DLD1 (cell line): ENCODE results near the gene TAF11L3.
"Not testable (repeated sequence)": the region's sequence is repeated elsewhere in the genome, so short reads cannot be mapped to it uniquely, and the experiment has no call there.

Experiments
- in situ Hi-C: cut with HindIII; loops from 2 replicates; pipeline ENCODE4 v1.10.0; 2017; ENCODE audit warnings: low sequenced_read_pairs

The TAF11L3 gene

DNA sequence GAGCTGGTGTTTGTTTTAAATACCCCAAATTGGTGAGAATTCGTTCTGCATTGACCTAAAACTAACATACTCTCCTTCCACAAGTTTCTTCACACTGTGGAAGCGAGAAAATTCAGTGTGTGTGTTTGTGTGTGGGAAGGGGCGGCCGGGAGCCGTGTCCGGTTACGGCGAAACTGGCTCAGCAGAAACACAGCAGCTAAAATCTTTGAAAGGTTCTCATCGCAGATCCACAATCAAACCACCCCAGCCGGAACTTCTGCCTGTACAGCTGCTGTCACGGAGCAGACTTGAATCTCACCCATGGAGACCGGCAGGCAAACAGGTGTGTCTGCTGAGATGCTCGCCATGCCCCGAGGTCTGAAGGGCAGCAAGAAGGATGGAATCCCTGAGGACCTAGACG is at the start of gene TAF11L3:
TAF11L3 (plus strand) TSS at position 301 of the 400 bp plus-strand sequence.
- in situ Hi-C loops, result not testable (repeated sequence)

DNA sequence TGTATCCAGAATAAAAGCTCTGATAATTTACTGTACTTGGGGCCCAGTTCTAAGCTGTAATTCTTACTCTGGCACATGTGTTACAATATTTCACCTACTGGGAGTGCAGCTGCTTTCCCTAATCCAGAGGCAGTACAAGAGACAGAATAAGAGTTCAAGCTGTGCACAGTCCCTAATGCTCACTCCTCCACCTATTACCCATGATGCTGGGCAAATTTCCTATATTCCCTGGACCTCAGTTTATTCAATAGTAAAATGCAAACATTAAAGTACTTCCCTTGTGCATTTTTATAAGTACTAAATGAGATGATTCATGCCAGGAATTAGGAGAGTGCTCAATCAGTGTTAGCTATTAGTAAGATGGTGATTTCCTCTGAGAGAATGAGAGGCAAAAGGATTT is 48.1 kb upstream of the TAF11L3 start:
- in situ Hi-C loops, result no loop called here

DNA sequence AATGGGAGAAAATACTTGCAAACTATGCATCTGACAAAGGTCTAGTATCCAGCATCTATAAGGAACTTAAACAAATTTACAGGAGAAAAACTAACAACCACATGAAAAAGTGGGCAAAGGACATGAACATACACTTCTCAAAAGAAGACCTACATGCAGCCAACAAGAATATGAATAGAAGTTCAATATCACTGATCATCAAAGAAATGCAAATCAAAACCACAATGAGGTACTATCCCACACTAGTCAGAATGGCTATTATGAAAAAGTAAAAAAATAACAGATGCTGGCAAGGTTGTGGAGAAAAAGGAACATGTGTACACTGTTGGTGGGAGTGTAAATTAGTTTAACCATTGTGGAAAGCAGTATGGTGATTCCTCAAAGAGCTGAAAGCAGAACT is 43.1 kb upstream of the TAF11L3 start:
- in situ Hi-C loops, result not testable (repeated sequence)

DNA sequence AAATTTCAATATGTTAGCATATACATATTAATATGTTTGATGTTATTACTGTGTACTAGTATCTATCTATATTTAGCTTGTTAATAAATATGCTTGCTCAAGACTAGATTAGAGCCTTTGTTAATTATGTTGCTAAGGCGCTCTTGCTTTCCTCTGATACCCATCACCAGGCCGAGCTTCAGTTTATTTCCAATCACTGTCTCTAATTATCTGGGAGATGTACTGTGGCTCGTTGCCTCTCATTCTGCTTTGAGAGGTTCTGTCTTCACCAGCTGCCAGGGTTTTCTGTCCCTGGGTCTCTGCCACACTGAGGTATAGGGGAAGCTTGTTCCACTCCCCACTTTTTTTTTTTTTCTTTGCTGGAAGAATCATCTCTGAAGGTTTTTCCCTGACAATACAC is 41.1 kb upstream of the TAF11L3 start:
- in situ Hi-C loops, result no loop called here

DNA sequence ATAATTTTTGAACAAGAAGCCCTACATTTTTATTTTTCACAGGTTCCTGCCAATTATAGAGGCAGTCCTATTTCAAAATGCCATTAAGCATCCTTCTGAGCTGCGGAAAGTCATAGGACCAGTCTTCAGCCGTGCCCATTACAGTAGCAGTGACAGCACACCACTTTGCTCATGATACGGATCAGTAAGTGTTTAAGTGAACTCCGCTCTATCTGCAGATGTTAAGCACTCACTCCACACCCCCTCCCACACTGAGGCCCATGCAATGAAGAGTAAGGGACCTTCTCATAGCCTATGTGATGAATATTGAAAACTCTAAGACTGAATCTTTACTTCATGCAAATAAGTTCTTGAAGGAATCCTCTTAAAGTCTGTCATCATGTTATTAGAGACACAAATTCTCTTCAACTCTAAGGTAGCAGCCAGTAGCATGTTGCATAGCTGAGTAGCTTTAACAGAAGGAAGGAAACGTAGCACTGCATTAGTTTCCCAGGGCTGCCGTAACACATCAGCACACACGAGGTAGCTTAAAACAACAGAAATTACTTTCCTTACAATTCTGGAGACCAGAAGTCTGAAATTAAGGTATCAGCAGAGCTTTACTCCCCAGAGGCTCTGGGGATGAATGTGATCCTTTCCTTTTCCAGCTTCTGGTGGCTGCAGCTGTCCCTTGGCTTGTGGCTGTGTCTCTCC is 40.4 kb upstream of the TAF11L3 start:
- in situ Hi-C loops, result no loop called here

DNA sequence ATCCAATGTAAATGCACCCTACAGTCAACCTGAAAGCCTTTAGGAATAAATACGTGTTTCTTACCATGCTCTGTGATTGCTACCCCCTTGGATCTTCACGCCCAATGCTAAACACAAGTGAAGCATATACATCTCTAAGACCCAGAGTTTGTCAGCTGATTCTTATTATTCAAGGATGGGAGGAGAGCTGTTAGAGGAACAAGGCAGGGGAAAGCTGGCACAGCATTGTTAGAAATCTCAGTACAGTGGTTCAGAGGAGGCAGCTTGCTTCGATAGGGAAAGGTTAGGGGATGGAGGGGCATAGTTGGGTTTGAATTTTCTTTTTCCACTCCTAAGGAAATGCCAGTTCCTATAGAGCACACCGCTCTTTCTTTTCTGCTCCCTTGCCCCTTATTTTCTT is 36.8 kb upstream of the TAF11L3 start:
- in situ Hi-C loops, result no loop called here

DNA sequence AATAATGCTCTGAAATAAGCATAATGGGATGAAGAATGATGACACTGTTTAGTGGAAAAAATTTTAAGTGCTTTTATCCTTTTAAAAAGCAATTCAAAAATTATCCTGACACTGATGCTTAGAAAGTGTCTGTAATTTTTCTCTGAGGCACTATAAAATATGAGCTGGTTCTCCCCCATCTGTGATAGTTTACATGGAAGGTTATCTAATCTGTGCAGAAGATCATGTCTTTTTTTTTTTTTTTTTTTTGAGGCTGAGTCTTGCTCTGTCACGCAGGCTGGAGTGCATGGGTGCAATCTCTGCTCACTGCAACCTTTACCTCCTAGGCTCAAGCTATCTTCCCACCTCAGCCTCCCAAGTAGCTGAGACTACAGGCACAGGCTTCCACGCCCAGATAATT is 35.4 kb upstream of the TAF11L3 start:
- in situ Hi-C loops, result no loop called here

DNA sequence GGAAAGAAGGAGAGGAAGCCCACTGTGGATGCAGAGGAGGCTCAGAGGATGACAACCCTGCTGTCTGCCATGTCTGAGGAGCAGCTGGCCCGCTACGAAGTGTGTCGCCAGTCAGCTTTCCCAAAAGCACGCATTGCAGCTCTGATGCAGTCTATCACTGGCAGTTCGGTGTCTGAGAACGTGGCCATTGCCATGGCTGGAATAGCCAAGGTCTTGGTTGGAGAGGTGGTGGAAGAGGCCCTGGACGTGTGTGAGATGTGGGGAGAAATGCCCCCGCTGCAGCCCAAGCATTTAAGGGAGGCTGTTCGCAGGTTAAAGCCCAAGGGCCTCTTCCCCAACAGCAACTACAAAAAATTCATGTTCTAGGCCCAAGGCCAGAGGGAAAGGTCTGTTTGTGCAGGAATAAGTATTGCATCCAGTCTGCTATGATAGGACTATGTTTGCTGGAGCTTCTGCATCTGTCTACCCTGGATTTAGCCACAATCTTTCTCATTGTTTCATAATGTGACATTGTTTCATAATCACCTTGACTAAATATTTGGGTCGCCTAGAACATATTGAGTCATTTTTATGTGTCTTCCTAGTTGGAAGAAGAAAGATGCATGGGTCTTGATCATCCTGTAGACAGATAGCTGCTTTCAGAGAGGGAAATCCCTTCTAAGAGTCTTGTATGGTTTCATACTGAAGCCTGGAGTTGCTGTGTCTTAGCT is 31.5 kb upstream of the TAF11L3 start:
- in situ Hi-C loops, result not testable (repeated sequence)

DNA sequence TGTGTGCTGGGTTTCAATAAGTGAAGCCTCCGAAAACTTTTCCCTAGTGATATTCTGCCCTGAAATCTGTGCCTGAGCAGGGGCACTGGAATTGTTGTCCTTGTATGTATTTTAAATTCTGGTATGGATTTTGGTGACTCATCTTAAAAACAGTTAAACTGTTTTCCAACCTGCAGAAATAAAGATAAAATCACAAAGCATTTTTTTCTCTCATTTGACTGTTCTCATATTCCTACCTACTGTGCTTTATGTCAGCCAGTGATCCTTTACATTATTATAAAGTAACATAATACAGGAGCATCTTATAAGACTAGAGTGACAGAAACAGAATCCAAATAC is 31.0 kb upstream of the TAF11L3 start:
- in situ Hi-C loops, result no loop called here

DNA sequence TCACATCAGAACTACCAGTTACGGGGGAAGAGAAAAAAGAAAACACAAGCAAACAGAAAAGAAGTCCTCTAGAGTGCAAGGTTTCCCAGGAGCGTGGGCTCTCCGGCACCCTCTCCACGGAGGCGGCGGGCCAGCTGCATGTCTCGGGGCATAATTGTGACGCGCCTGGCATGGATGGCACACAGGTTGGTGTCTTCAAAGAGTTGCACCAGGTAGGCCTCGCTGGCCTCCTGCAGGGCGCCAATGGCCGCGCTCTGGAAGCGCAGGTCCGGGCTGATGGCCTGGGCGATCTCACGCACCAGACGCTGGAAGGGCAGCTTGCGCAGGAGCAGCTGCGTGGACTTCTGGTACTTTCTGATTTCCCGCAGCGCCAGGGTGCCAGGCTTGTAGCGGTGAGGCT is 26.9 kb upstream of the TAF11L3 start:
- in situ Hi-C loops, result not testable (repeated sequence)

DNA sequence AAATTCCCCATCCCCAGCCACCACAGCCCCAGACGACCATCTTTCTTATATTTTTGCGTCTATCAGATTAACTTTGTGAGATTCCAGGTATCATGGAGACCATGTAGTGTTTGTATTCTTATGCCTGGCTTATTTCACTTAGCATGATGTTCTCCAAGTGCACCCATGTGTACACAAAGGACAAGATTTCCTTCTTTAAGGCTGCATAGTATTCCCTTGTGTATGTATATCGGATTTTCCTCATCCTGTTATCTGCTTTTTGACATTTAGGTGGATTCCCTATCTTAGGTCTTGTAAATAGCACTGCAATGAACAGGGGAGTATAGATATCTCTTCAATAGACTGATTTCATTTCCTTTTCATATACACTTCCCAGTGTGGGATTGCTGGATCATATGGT is 25.4 kb upstream of the TAF11L3 start:
- in situ Hi-C loops, result no loop called here

DNA sequence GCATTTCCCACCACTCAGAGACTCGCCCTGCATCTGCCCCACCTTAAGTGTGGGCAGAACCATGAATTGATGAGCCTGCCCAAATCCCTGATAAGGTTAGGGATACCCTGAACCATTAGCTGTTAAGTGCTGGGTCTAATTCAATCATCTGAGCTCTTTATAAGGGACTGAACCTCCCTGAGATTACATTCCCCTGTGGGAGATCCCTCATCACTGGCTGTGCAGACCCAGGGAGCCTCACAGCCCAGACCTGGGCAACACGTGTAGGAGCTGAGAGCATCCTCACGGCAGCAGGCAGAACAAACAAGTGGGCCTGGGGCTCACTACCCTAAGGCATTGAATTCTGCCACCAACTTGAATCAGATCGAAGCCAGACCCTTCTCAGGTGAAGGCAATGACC is 20.7 kb upstream of the TAF11L3 start:
- in situ Hi-C loops, result no loop called here

DNA sequence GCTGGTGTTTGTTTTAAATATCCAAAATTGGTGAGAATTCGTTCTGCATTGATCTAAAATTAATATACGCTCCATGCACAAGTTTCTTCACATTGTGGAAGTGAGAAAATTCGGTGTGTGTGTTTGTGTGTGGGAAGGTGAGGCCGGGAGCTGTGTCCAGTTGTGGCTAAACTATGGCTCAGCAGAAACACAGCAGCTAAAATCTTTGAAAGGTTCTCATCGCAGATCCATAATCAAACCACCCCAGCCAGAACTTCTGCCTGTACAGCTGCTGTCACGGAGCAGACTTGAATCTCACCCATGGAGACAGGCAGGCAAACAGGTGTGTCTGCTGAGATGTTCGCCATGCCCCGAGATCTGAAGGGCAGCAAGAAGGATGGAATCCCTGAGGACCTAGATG is 20.2 kb upstream of the TAF11L3 start, which contains the start of gene TAF11L2:
TAF11L2 (plus strand) TSS at position 301 of the 400 bp plus-strand sequence.
- in situ Hi-C loops, result not testable (repeated sequence)

DNA sequence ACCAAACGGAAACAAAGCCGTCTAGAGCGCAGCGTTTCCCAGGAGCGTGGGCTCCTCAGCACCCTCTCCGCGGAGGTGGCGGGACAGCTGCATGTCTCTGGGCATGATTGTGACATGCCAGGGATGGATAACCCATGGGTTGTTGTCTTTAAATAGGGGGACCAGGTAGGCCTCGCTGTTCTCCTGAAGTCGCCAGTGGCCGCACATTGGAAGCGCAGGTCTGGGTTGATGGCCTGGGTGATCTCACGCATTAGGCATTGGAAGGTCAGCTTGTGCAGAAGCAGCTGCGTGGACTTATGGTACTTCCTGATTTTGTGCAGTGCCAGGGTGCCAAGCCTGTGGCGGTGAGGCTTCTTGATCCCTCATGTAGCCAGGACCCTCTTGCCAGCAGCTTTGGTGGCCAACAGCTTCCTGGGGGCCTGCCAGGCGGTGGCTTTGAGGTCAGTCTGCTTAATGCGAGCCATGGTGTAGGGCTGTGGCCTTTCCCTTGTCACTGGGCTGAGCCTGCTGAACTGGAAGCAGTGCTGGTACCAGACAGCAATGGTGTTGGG is 6.3 kb upstream of the TAF11L3 start:
- in situ Hi-C loops, result no loop called here

DNA sequence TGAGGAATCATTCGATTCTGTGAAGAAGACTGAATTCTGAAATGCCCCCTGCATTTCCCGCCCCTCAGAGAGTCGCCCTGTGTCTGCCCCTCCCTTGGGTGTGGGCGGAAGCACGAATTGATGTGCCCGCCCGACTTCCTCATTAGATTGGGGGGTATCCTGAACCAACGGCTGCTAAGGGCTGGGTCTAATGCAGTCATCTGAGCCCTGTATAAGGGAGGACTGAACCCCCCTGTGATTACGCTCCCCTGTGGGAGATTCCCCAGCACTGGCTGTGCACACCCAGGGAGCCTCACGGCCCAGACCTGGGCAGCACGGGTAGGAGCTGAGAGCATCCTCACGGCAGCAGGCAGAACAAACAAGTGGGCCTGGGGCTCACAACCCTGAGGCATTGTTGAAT is 641 bp upstream of the TAF11L3 start:
- in situ Hi-C loops, result not testable (repeated sequence)

DNA sequence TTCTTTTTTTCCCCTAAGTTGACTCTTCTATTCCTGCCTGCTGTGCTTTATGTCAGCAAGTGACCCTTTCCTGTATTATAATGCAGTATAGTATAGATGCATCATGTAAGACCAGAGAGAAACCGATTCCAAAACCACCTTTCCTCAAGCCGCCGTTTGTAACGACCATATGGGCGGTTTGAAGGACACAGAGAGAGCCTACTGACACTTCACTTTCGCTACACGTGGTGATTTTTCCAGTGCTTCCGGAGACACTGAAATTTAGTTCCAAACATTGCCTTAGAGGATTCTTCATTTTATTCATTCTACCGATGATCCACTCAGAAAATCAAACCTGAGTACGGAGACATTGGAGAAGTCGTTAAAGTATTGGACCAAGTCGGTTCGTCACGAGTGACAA is 1.3 kb downstream of the TAF11L3 start:
- in situ Hi-C loops, result not testable (repeated sequence)

DNA sequence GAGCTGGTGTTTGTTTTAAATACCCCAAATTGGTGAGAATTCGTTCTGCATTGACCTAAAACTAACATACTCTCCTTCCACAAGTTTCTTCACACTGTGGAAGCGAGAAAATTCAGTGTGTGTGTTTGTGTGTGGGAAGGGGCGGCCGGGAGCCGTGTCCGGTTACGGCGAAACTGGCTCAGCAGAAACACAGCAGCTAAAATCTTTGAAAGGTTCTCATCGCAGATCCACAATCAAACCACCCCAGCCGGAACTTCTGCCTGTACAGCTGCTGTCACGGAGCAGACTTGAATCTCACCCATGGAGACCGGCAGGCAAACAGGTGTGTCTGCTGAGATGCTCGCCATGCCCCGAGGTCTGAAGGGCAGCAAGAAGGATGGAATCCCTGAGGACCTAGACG is 3.3 kb downstream of the TAF11L3 start, which contains the start of gene TAF11L4:
TAF11L4 (plus strand) TSS at position 301 of the 400 bp plus-strand sequence.
- in situ Hi-C loops, result not testable (repeated sequence)

DNA sequence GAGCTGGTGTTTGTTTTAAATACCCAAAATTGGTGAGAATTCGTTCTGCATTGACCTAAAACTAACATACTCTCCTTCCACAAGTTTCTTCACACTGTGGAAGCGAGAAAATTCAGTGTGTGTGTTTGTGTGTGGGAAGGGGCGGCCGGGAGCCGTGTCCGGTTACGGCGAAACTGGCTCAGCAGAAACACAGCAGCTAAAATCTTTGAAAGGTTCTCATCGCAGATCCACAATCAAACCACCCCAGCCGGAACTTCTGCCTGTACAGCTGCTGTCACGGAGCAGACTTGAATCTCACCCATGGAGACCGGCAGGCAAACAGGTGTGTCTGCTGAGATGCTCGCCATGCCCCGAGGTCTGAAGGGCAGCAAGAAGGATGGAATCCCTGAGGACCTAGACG is 6.8 kb downstream of the TAF11L3 start, which contains the start of gene TAF11L5:
TAF11L5 (plus strand) TSS at position 301 of the 400 bp plus-strand sequence.
- in situ Hi-C loops, result not testable (repeated sequence)

DNA sequence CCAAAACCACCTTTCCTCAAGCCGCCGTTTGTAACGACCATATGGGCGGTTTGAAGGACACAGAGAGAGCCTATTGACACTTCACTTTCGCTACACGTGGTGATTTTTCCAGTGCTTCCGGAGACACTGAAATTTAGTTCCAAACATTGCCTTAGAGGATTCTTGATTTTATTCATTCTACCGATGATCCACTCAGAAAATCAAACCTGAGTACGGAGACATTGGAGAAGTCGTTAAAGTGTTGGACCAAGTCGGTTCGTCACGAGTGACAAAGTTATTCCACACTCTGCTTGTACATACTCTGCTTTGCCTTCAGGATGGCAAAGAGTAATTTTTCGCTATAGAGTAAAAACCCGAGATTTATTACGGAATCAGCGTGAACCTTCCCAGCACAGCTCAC is 8.3 kb downstream of the TAF11L3 start:
- in situ Hi-C loops, result not testable (repeated sequence)

DNA sequence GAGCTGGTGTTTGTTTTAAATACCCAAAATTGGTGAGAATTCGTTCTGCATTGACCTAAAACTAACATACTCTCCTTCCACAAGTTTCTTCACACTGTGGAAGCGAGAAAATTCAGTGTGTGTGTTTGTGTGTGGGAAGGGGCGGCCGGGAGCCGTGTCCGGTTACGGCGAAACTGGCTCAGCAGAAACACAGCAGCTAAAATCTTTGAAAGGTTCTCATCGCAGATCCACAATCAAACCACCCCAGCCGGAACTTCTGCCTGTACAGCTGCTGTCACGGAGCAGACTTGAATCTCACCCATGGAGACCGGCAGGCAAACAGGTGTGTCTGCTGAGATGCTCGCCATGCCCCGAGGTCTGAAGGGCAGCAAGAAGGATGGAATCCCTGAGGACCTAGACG is 10.2 kb downstream of the TAF11L3 start, which contains the start of gene TAF11L6:
TAF11L6 (plus strand) TSS at position 301 of the 400 bp plus-strand sequence.
- in situ Hi-C loops, result not testable (repeated sequence)
